ENCODE results near the gene MEGF11.

DNA sequence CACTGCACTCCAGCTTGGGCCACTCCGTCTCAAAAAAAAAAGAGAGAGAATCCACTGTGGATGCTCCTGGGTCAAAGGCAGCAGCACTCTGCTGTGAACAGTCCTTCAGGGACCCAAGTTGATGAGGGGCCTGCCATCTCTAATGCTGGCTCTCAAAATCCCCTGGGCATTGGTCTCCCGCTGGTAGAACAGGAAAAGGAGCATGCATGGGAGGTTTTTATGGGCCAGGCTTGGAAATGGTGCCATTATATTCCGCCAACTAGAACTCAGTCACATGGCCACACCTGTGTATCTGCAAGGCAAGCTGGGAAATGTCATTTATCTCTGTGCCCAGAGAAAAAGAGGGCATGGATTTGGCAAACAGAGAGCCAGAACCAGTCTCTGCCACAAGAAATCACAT, 36.5 kb upstream of the MEGF11 start:
- TF ChIP-seq, protein P1, sequence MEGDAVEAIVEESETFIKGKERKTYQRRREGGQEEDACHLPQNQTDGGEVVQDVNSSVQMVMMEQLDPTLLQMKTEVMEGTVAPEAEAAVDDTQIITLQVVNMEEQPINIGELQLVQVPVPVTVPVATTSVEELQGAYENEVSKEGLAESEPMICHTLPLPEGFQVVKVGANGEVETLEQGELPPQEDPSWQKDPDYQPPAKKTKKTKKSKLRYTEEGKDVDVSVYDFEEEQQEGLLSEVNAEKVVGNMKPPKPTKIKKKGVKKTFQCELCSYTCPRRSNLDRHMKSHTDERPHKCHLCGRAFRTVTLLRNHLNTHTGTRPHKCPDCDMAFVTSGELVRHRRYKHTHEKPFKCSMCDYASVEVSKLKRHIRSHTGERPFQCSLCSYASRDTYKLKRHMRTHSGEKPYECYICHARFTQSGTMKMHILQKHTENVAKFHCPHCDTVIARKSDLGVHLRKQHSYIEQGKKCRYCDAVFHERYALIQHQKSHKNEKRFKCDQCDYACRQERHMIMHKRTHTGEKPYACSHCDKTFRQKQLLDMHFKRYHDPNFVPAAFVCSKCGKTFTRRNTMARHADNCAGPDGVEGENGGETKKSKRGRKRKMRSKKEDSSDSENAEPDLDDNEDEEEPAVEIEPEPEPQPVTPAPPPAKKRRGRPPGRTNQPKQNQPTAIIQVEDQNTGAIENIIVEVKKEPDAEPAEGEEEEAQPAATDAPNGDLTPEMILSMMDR (IDR thresholded peaks at IDR 0.05), result no peak
- no peak for TF ChIP-seq POLR2AphosphoS5 (IDR thresholded peaks at IDR 0.05)
- no peak for TF ChIP-seq EP300 (IDR thresholded peaks at IDR 0.05)
